Measurements from ENCODE around the gene DCAF5. TPM values are rescaled to one million over a fixed set of nuclear protein-coding genes. Genes with fewer than 3 reads are reported as not detected.

Gene DCAF5
- total and polyA plus RNA-seq, 2 of the 13 experiments (the other 11 are each of a cell fraction or from before 2014, with no cell fraction given), result 13.4 to 31.6 TPM

DNA sequence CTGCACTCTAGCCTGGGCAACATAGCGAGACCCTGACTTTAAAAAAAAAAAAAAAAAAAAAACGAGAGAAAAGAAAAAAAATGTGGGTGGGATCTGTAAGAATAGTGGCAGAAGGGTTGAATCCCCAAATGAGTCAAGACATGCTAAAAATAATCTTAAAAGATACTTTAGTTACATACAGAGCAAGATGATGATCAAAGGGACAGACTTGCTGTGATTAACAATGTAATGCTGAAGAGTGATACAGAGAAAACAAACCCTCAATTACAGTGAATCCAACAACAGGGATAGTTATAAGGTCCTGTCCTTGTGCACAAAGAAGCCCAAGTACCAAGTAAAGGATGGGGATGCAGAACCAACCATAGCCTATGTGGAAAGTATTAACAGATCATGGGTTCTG, 80.3 kb downstream of the DCAF5 start:
- ATAC-seq, result no peak
- no peak overlapping the region for H2AFZ ChIP-seq (ENCODE audit: low read length)
- H3K27me3 ChIP-seq (ENCODE audit: control insufficient read depth in 1 of 2, insufficient read depth in 2 of 2, low read length in 2 of 2), result no peaks in the 10 kb centered on the region
- no peak overlapping the region for H3K4me3 ChIP-seq (replicated peaks in 1 of 3; ENCODE audit: insufficient read depth in 1 of 3, low read depth in 2 of 3, low read length in 3 of 3)
- H3K4me2 ChIP-seq (ENCODE audit: low read depth, low read length), result no peak overlapping the region
- no peak overlapping the region for H3K27ac ChIP-seq (ENCODE audit: extremely low read length, insufficient read depth, low read length)
- WGBS (ENCODE audit: low lambda C conversion rate), result 72% methylated on average over 2 of the region's 2 CpGs
- intact Hi-C loops (cut with micrococcal nuclease; ENCODE audit: unreplicated experiment), result no loop called here
- no peaks in the 10 kb centered on the region for H3K79me2 ChIP-seq (ENCODE audit: insufficient read depth, low read length)
- no peaks in the 10 kb centered on the region for H3K4me1 ChIP-seq (ENCODE audit: insufficient read depth, low read length)
- H4K20me1 ChIP-seq (ENCODE audit: insufficient read depth, low read length), result no peaks in the 10 kb centered on the region
- TF ChIP-seq YY1 (IDR thresholded peaks at IDR 0.05; ENCODE audit: insufficient read depth, insufficient replicate concordance, low read depth, low read length), result no peak
- TF ChIP-seq KLF16 (CRISPR knock-in tag; IDR thresholded peaks at IDR 0.05), result no peak
- no peak for TF ChIP-seq GZF1 (CRISPR knock-in tag; IDR thresholded peaks at IDR 0.05)
- no peak overlapping the region for H3K9ac ChIP-seq (ENCODE audit: insufficient read depth, low read depth, low read length)
- in situ Hi-C loops (cut with HindIII; ENCODE audit: extremely low pct_ligation_motif_present, low pct_unique_long_range_greater_than_20kb), result no loop called here
- peaks cover 9 to 40% of the 10 kb centered on the region in 2 experiments; a peak in 1 of 5 replicates for H3K36me3 ChIP-seq (replicated peaks in 1 of 2; ENCODE audit: control insufficient read depth in 1 of 2, insufficient read depth in 2 of 2, low read length in 2 of 2)
- no peaks in the 10 kb centered on the region for H3K9me3 ChIP-seq (ENCODE audit: low read length)
- BruUV-seq (replicated peaks), result no TSS peak
- POLR2A ChIA-PET, result no interaction called here
- no peak for DNase-seq (ENCODE audit: low spot score)
- no peak for FAIRE-seq
- CTCF ChIA-PET (ENCODE audit: low intra/inter-chr PET ratio, low total read pairs), result no interaction called here

GRCh38 chr14:69068744-69069421, 84.0 kb downstream of the DCAF5 start:
- in situ Hi-C loops (cut with HindIII; ENCODE audit: extremely low pct_ligation_motif_present, low pct_unique_long_range_greater_than_20kb), result no loop called here
- CTCF ChIA-PET (ENCODE audit: low intra/inter-chr PET ratio, low total read pairs), result no interaction called here
- no peak for ATAC-seq

More at GRCh38 chr14:69068744-69069421, 84.0 kb downstream of the DCAF5 start:
- no peak for FAIRE-seq
- H3K9me3 ChIP-seq (ENCODE audit: low read length), result no peaks in the 10 kb centered on the region
- peaks cover 8% of the 10 kb centered on the region for H3K4me1 ChIP-seq (ENCODE audit: insufficient read depth, low read length)
- no peak overlapping the region for H3K27ac ChIP-seq (ENCODE audit: extremely low read length, insufficient read depth, low read length)
- no peak overlapping the region for H3K4me3 ChIP-seq (replicated peaks in 1 of 3; ENCODE audit: insufficient read depth in 1 of 3, low read depth in 2 of 3, low read length in 3 of 3)
- no TSS peak for BruUV-seq (replicated peaks)
- no peak for DNase-seq (ENCODE audit: low spot score)
- no peak overlapping the region for H2AFZ ChIP-seq (ENCODE audit: low read length)
- no peak overlapping the region for H3K9ac ChIP-seq (ENCODE audit: insufficient read depth, low read depth, low read length)
- WGBS (ENCODE audit: low lambda C conversion rate), result 97% methylated on average over 2 of the region's 2 CpGs
- no peak overlapping the region for H3K4me2 ChIP-seq (ENCODE audit: low read depth, low read length)
- intact Hi-C loops (cut with micrococcal nuclease; ENCODE audit: unreplicated experiment), result no loop called here
- H4K20me1 ChIP-seq (ENCODE audit: insufficient read depth, low read length), result no peaks in the 10 kb centered on the region
- POLR2A ChIA-PET, result no interaction called here
- H3K79me2 ChIP-seq (ENCODE audit: insufficient read depth, low read length), result no peaks in the 10 kb centered on the region
- H3K36me3 ChIP-seq (replicated peaks in 1 of 2; ENCODE audit: control insufficient read depth in 1 of 2, insufficient read depth in 2 of 2, low read length in 2 of 2), result peaks cover 10 to 29% of the 10 kb centered on the region in 2 experiments; a peak in 2 of 5 replicates
- TF ChIP-seq ONECUT2 (CRISPR knock-in tag; IDR thresholded peaks at IDR 0.05) (no peak), NFE2L2 (IDR thresholded peaks at IDR 0.05; ENCODE audit: low read length) (peak; percentile 44; the same call in 1 of the 2 replicates), MLX (CRISPR knock-in tag; IDR thresholded peaks at IDR 0.05) (no peak), ISL2 (CRISPR knock-in tag; IDR thresholded peaks at IDR 0.05) (no peak), ZNF780A (CRISPR knock-in tag; IDR thresholded peaks at IDR 0.05) (no peak), SNAI1 (CRISPR knock-in tag; IDR thresholded peaks at IDR 0.05; ENCODE audit: borderline replicate concordance) (no peak)
- TF ChIP-seq, protein P1, sequence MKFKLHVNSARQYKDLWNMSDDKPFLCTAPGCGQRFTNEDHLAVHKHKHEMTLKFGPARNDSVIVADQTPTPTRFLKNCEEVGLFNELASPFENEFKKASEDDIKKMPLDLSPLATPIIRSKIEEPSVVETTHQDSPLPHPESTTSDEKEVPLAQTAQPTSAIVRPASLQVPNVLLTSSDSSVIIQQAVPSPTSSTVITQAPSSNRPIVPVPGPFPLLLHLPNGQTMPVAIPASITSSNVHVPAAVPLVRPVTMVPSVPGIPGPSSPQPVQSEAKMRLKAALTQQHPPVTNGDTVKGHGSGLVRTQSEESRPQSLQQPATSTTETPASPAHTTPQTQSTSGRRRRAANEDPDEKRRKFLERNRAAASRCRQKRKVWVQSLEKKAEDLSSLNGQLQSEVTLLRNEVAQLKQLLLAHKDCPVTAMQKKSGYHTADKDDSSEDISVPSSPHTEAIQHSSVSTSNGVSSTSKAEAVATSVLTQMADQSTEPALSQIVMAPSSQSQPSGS (CRISPR knock-in tag; IDR thresholded peaks at IDR 0.05), result no peak
- H3K27me3 ChIP-seq (ENCODE audit: control insufficient read depth in 1 of 2, insufficient read depth in 2 of 2, low read length in 2 of 2), result no peaks in the 10 kb centered on the region; a peak in 1 of 5 replicates

Data from HepG2 (cell line).